GM21737 (cell line): ENCODE data around the gene IL32.

Experiments used
- ATAC-seq: cut with Tn5 transposase; IDR thresholded peaks from one replicate; pipeline ENCODE4 v1.9.1; 2021; ENCODE audit warnings: mild to moderate bottlenecking, moderate library complexity; ENCODE audit not compliant: unreplicated experiment

The IL32 gene, protein sequence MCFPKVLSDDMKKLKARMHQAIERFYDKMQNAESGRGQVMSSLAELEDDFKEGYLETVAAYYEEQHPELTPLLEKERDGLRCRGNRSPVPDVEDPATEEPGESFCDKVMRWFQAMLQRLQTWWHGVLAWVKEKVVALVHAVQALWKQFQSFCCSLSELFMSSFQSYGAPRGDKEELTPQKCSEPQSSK

DNA sequence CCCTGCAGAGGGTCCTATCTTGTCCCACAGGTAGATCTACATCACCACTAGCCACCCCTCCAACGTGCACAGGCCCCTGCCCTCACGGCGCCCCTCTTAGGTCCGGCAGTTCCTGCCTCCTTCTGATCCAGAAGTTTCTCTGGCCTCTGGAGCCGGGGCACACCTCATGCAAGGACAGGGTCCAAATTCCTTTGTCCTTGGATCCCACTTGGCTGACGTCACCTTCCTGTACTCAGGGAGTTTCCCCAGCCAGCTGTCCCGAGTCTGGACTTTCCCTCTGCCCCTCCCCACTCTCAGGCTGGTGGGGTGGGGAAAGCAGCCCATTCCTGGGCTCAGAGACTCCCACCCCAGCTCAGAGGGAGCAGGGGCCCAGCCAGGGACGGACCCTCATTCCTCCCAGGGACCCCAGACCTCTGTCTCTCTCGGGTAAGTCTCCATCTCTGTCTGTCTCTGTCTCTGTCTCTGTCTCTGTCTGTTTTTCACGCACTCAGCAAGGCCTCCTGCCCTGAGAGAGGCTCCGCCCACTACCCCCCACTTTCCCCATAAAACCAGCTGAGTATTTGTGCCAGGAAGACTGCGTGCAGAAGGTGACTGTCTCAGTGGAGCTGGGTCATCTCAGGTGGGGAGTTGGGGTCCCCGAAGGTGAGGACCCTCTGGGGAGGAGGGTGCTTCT, at the start of gene IL32:
Gene IL32 (plus strand): TSS at position 572 of the 673 bp plus-strand sequence. CDS start 172 bp downstream, outside the sequence.
- no peak for ATAC-seq

DNA sequence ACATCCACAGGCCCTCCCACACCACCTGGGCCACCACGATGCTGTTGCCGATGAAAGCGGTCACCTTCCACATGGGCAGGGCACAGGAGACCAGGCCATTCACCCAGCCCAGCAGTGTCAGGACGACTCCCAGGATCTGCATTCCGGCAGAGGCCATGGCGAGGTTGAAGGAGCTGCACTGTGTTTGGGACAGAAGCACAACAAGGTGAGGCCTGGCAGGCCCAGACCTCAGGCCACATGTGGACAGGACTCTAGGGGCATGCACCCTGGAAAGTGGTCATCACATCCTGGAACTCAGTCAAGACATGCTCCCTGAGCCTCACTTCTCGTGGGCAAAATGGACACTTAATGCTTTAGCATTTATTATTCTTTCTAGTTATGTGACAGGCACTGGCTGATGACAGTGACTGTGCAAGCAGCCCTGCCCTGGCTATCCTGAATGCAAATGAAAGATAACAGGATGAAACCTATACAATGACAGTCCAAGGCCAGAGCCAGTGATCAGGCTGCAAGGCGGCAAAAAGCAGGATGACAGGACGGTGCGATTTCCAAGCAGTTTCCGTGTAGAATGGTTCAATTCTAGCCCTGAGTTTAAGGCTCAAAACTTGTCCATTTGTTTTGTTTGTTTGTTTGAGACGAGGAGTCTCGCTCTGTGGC, 49.4 kb upstream of the IL32 start:
- ATAC-seq = no peak

DNA sequence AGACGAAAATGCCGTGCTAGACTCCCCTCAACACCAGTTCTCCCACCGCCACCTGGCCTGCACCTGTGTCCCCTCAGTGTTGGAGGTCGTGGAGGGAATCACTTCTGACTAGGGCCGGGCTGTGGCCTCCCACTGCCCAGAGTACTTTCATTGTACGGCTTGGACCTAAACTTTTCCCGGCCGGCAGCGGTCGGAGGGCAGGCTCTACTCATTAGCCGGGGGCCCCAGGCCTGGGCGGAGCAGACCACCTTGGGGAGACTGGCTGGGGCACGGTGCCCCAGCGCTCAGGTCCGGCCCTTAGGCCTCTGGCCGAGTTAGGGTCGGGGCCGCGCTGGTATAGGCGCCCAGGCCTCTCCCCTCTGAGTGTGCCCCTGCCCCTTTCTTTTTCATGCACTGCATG, 48.1 kb upstream of the IL32 start:
- ATAC-seq = no peak

GRCh38 chr16:3017794-3018506, 47.5 kb upstream of the IL32 start, which contains the start of gene CLDN6:
CLDN6 (minus strand) TSS chr16:3018183; CDS start chr16:3016021, 2,162 bp downstream.
- no peak for ATAC-seq

DNA sequence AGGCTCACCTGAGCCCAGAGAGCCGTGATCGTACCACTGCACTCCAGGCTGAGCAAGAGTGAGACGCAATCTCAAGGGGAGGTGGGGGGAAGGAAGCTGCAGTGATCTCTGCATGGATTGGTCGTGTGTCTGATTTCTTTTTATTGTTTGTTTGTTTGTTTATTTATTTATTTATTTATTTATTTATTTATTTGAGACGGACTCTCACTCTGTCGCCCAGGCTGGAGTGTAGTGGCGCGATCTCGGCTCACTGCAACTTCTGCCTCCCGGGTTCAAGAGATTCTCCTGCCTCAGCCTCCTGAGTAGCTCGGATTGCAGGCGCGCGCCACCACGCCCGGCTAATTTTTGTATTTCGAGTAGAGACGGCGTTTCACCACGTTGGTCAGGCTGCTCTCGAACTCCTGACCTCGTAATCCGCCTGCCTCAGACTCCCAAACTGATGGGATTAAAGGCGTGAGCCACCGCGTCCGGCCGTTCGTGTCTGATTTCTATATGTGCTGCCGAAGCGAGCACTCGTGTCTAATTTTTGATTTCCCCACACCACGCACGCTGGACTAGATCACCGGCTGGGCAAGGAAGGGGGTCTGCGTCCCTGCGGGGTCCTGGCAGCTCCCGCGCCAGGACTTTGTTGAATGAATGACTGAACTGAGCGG, 45.7 kb upstream of the IL32 start:
- no peak for ATAC-seq

DNA sequence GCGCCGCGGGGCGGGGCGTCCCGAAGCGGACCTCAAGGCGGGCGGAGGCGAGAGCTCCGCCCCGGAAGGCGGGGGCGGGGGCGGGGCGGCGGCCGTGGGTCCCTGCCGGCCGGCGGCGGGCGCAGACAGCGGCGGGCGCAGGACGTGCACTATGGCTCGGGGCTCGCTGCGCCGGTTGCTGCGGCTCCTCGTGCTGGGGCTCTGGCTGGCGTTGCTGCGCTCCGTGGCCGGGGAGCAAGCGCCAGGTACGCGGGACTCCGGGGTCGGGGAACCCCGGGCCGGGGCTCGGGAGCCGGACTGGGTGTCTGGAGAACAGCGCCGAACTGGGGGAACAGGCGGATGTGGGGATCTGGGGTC, 45.2 kb upstream of the IL32 start, which contains the start of gene TNFRSF12A:
Gene TNFRSF12A (plus strand): TSS at position 122 of the 357 bp plus-strand sequence. CDS start 30 bp downstream, at position 152.
- ATAC-seq = no peak

GRCh38 chr16:3020604-3021448, 44.6 kb upstream of the IL32 start:
- ATAC-seq = no peak

- no peak for ATAC-seq
Measured at GRCh38 chr16:3021449-3022207, 43.8 kb upstream of the IL32 start.

- ATAC-seq = no peak
Measured at GRCh38 chr16:3022208-3022683, 43.2 kb upstream of the IL32 start.

GRCh38 chr16:3022684-3023414, 42.6 kb upstream of the IL32 start:
- ATAC-seq = no peak

- no peak for ATAC-seq
Measured at GRCh38 chr16:3023415-3023668, 42.1 kb upstream of the IL32 start.

DNA sequence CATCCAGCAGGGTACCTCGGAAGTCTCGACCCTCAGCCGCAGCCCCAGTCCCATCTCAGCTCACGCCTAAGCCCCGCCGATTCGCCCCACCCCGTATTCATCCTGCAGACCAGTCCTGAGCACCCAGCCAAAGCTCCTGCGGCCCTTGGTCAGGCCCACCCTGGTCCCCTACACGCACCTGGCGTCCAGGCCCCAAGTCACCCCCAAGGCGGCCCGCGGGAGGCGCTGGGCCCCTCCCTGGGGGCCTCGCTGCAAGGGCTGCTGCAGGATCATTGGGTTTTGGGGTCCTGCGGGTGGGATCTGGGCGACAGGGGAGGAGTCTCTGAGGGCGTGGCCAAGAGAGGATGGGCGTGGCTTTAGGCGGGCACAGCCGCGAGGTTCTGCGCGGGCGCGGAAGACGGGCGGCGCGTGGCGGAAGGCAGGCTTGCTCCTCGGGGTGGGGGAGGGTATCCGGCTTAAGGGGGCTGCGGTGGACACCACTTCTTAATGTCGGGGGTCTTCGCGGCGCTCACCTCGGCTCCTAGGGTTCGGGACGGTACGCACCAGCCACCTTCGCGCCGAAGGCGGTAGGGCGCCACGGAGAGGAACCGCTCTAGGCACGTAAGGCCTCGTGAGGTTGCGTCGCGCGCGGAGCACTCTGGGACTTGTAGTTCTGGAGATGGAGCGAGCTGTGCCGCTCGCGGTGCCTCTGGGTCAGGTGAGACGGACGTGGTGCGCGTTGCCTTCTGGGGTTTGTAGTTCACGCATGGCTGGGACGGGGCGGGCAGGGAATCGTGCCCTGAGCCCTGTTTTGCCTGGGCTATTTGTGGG, 41.6 kb upstream of the IL32 start, which contains the start of the genes HCFC1R1 and THOC6:
Gene HCFC1R1 (minus strand): TSS at position 274 of the 810 bp plus-strand sequence. CDS start 1 bp downstream, at position 273.
Gene THOC6 (plus strand): TSS at position 367 of the 810 bp plus-strand sequence. CDS start 292 bp downstream, at position 659.
- ATAC-seq = peak; percentile 62

DNA sequence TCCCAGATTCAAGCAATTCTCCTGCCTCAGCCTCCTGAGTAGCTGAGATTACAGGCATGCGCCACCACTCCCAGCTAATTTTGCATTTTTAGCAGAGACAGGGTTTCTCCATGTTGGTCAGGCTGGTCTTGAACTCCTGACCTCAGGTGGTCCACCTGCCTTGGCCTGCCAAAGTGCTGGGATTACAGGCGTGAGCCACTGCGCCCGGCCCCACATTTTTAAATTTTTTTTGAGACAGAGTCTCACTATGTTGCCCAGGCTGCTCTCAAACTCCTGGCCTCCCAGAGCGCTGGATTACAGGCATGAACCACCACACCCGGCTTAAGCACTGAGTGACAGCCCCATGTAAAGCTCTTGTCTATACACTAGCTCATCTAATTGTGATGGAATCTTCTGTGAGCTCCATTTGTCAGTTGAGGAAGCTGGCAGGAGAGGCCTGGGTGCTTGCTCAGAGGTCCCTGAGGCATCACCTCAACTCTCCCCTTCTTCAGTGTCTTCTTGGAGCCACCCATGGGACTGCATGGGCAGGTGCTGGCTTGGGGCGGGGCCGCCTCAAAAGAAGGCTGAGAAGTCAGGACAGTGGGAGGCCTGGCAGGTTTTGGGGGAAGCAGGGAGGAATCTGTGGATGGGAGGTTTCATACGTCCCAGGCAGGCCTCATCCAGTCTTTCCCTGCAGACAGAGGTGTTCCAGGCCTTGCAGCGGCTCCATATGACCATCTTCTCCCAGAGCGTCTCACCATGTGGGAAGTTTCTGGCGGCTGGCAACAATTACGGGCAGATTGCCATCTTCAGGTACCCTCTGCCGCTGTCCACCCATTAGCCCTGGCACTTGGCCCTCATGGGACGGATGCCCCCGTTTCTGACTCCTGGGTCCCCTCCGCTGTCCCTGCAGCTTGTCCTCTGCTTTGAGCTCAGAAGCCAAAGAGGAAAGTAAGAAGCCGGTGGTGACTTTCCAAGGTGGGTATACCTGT, 40.1 kb upstream of the IL32 start:
- ATAC-seq = no peak

DNA sequence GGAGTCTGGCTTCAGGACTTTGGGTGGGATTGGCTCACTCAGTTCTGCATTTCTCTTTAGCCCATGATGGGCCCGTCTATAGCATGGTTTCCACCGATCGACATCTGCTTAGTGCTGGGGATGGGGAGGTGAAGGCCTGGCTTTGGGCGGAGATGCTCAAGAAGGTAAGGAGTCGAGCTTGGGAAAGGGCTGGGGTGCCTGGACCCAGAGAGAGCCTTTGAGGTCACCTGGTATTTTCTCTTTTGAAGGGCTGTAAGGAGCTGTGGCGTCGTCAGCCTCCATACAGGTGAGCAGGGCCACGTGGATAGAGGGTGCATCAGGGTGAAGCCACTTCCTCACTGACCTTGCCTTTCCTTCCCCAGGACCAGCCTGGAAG, 39.4 kb upstream of the IL32 start:
- no peak for ATAC-seq

DNA sequence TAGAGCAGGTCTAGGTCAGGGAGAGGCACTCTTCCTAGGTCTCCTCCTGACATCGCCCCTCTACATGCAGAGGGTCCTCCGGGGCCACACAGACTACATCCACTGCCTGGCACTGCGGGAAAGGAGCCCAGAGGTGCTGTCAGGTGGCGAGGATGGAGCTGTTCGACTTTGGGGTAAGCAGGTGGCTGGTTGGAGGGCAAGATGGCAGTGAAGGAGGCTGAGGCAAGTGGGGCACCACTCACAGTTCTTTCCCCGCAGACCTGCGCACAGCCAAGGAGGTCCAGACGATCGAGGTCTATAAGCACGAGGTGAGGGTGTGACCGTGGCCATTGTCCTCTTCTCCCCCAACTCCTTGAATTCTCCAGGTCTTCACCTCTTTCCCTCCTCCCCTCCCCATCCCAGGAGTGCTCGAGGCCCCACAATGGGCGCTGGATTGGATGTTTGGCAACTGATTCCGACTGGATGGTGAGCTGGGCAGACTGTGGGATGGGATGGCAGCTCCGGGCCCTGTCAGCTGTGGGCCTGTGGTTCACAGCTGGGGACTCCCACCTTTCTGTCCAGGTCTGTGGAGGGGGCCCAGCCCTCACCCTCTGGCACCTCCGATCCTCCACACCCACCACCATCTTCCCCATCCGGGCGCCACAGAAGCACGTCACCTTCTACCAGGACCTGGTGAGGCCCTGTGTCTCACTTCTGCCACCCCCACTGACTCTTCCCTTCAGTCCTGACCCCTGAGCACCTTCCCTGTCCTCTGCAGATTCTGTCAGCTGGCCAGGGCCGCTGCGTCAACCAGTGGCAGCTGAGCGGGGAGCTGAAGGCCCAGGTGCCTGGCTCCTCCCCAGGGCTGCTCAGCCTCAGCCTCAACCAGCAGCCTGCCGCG, 38.6 kb upstream of the IL32 start:
- no peak for ATAC-seq

DNA sequence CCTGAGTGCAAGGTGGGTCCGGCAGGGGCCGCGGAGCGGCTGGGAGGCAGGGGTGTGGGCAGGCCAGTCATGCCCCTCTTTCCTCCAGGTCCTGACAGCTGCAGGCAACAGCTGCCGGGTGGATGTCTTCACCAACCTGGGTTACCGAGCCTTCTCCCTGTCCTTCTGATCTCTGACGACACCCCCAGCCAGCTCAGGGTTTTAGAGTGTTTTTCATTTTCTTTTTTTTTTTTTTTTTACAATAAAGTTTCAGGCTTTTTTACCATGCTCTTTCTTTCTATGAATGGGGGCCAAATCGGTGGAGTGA, 38.0 kb upstream of the IL32 start:
- ATAC-seq = no peak
